K562 (cell line): ENCODE measurements around the gene NRP1. TPM values are rescaled to one million over a fixed set of nuclear protein-coding genes. Genes with fewer than 3 reads are reported as not detected.

Source experiments
- ATAC-seq: fragments of 200-7000 bp; cut with Tn5 transposase; 3 replicates; pipeline ENCODE4 v1.9.1; 2020; ENCODE audit warnings: moderate library complexity
- BruUV-seq: library from RNA; stranded (reverse); fragments of 400-500 nt; replicated peaks from 2 replicates; lab custom pipeline; 2021; lab: Mats Ljungman, UMichigan
- CTCF ChIA-PET: fragments of 300-600 bp; formaldehyde crosslinking; extraction: SDS; loops from one replicate; lab custom pipeline; 2021; ENCODE audit warnings: low intra/inter-chr PET ratio; lab: Yijun Ruan, JAX
- POLR2A ChIA-PET: fragments of 300-600, 350-650 bp; sonication (Branson Sonifier 250); formaldehyde crosslinking; extraction: SDS; loops from one replicate; lab custom pipeline; 2021; ENCODE audit warnings: antibody characterized with exemption, inconsistent platforms; lab: Yijun Ruan, JAX
- DNase-seq, 4 experiments: peaks; one replicate each; pipeline versions ENCODE4 v3.0.0 to v3.0.0-alpha.2; 2011 to 2018; ENCODE audit warnings: low spot score in 3 of 4, mixed read lengths in 3 of 4; ENCODE audit errors: extremely low read depth in 1 of 4
- FAIRE-seq: peaks from 2 replicates; lab custom pipeline; 2011; peaks lifted over from hg19 to GRCh38; lab: Jason Lieb, UNC
- H2AFZ ChIP-seq: 2 replicates; pipeline ENCODE4 v1.6.0; 2011; ENCODE audit warnings: low read depth, low read length, control low read depth, inconsistent platforms
- H3K27ac ChIP-seq: fragments of 200-600 bp; 3 replicates; pipeline ENCODE4 v1.8.0; 2011; ENCODE audit warnings: low read depth, mild to moderate bottlenecking, control low read depth, inconsistent platforms, low read length, moderate library complexity, mixed read lengths; ENCODE audit errors: extremely low read depth
- H3K27me3 ChIP-seq, 2 experiments: fragments of 300-600 bp in 1 of 2; 2 replicates in 1 of 2; 3 replicates in 1 of 2; pipeline versions ENCODE4 v1.6.0 to v1.8.0; 2011; ENCODE audit warnings: inconsistent platforms in 2 of 2, low read length in 2 of 2, mild to moderate bottlenecking in 1 of 2, mixed read lengths in 1 of 2, moderate library complexity in 1 of 2; ENCODE audit not compliant: control insufficient read depth in 2 of 2, insufficient read depth in 2 of 2
- H3K36me3 ChIP-seq: fragments of 300-600 bp; 3 replicates; pipeline ENCODE4 v1.8.0; 2011; ENCODE audit warnings: mild to moderate bottlenecking, low read length, inconsistent platforms; ENCODE audit not compliant: control insufficient read depth, insufficient read depth
- H3K4me1 ChIP-seq, 2 experiments: fragments of 200-600 bp in 1 of 2; replicated peaks in 1 of 2; 2 replicates in 1 of 2; 3 replicates in 1 of 2; pipeline versions ENCODE4 v1.5.1 to v1.8.0; 2011; ENCODE audit warnings: inconsistent platforms in 2 of 2, low read length in 2 of 2, mild to moderate bottlenecking in 1 of 2, mixed read lengths in 1 of 2, moderate library complexity in 1 of 2; ENCODE audit not compliant: control insufficient read depth in 2 of 2, insufficient read depth in 2 of 2
- H3K4me2 ChIP-seq: 2 replicates; pipeline ENCODE4 v1.6.1; 2011; ENCODE audit warnings: low read length, control low read depth, inconsistent platforms, mixed read lengths; ENCODE audit not compliant: insufficient read depth
- H3K4me3 ChIP-seq: fragments of 200-600 bp; sonication (generic), shearing (Covaris generic); 2 replicates; pipeline ENCODE4 v1.5.1; 2016; ENCODE audit warnings: control low read depth, inconsistent platforms
- H3K79me2 ChIP-seq: fragments of 200-600 bp; 3 replicates; pipeline ENCODE4 v1.8.0; 2011; ENCODE audit warnings: low read length, inconsistent platforms; ENCODE audit not compliant: control insufficient read depth, insufficient read depth
- H3K9ac ChIP-seq, 2 experiments: 2 replicates each; pipeline versions ENCODE4 v1.6.0 to v1.6.1; 2011; ENCODE audit warnings: low read depth in 2 of 2, low read length in 2 of 2, control low read depth in 1 of 2, inconsistent platforms in 1 of 2, mild to moderate bottlenecking in 1 of 2, mixed read lengths in 1 of 2; ENCODE audit not compliant: insufficient read depth in 1 of 2
- H3K9me1 ChIP-seq: one replicate; pipeline ENCODE4 v1.6.0; 2011; ENCODE audit warnings: inconsistent platforms, mild to moderate bottlenecking, low read length, moderate library complexity; ENCODE audit not compliant: control insufficient read depth, insufficient read depth
- H3K9me3 ChIP-seq: replicated peaks from 2 replicates; pipeline ENCODE4 v1.5.1; 2011; ENCODE audit warnings: low read depth, low read length, inconsistent platforms; ENCODE audit not compliant: control insufficient read depth, insufficient read depth
- H4K20me1 ChIP-seq: replicated peaks from 2 replicates; pipeline ENCODE4 v1.6.1; 2011; ENCODE audit warnings: low read length, inconsistent platforms, mixed read lengths; ENCODE audit not compliant: control insufficient read depth, insufficient read depth
- DACH1 ChIP-seq: fragments of 450-650 bp; IDR thresholded peaks from 2 replicates; pipeline ENCODE4 v1.6.1; 2018; ENCODE audit not compliant: partially characterized antibody
- FIP1L1 ChIP-seq: fragments of 200-400 bp; formaldehyde crosslinking; IDR thresholded peaks from 2 replicates; pipeline ENCODE4 v1.6.1; 2018; ENCODE audit warnings: mild to moderate bottlenecking, low read depth, low read length; ENCODE audit not compliant: poor library complexity, severe bottlenecking
- MCM3 ChIP-seq: fragments of 450-650 bp; IDR thresholded peaks from 2 replicates; pipeline ENCODE4 v1.6.1; 2016
- PRPF4 ChIP-seq: fragments of 200-400 bp; formaldehyde crosslinking; IDR thresholded peaks from one replicate; pipeline ENCODE4 v1.6.1; 2017; ENCODE audit warnings: low read length, low read depth, mild to moderate bottlenecking; ENCODE audit not compliant: insufficient read depth, poor library complexity, severe bottlenecking
- RBM22 ChIP-seq: fragments of 200-400 bp; formaldehyde crosslinking; IDR thresholded peaks from 2 replicates; pipeline ENCODE4 v1.6.1; 2018; ENCODE audit warnings: low read length, low read depth; ENCODE audit not compliant: poor library complexity, severe bottlenecking
- SAP30 ChIP-seq: fragments of 200-600 bp; sonication (generic); IDR thresholded peaks from 2 replicates; pipeline ENCODE4 v1.6.1; 2012; ENCODE audit warnings: borderline replicate concordance, low read depth, mild to moderate bottlenecking, moderate library complexity, low read length, control low read depth, inconsistent platforms; ENCODE audit not compliant: insufficient read depth, poor library complexity, severe bottlenecking
- SOX6 ChIP-seq: fragments of 450-650 bp; IDR thresholded peaks from 2 replicates; pipeline ENCODE4 v1.6.1; 2014; ENCODE audit warnings: mild to moderate bottlenecking
- TFAM ChIP-seq: fragments of 250-450 bp; sonication (Bioruptor Pico); conservative IDR thresholded peaks from 2 replicates; pipeline ENCODE4 v1.5.0; 2021; ENCODE audit warnings: mild to moderate bottlenecking, moderate library complexity
- ZNF239 ChIP-seq: fragments of 250-450 bp; sonication (Bioruptor Pico); IDR thresholded peaks from 2 replicates; pipeline ENCODE4 v1.4.0; 2020; ENCODE audit warnings: mild to moderate bottlenecking
- WGBS: fragments of 100-300 bp; shearing (Covaris generic); methylation state at CpG from one replicate; pipeline ENCODE4 v1.1.6; 2016; ENCODE audit warnings: low coverage, mixed read lengths; ENCODE audit not compliant: insufficient coverage; ENCODE audit errors: missing lambda C conversion rate; 5-methylcytosine and 5-hydroxymethylcytosine counted together
- in situ Hi-C: fragments of 300-500 bp; cut with MboI; formaldehyde crosslinking; loops from 4 replicates; pipeline ENCODE4 v1.15.0; 2018; ENCODE audit warnings: inconsistent platforms, mixed read lengths
- intact Hi-C: fragments of 100-400 bp; cut with micrococcal nuclease; formaldehyde crosslinking; loops from 2 replicates; pipeline ENCODE4 v1.14.2; 2022
- polyA plus RNA-seq, 8 experiments: library from polyadenylated mRNA; depleted of rRNA in 4 of 8; stranded (reverse) in 5 of 8; unstranded in 3 of 8; fragments of >200 nt; fragmentation: Nextera tagmentation in 2 of 8; fragmentation: Illumina TruSeq in 1 of 8; extraction: Ambion mirVana in 2 of 8; extraction: Trizol in 1 of 8; gene quantifications; 2 replicates each; pipeline versions ENCODE4 v1.2.1 to v1.2.3, GENCODE V29; 2011 to 2014; ENCODE audit warnings: inconsistent platforms in 1 of 8, missing spikeins in 1 of 8
- total RNA-seq, 7 experiments: library from RNA; depleted of rRNA in 6 of 7; stranded (reverse); fragments of >200 nt in 6 of 7; fragmentation: Illumina TruSeq in 2 of 7; extraction: Trizol in 2 of 7; gene quantifications; 2 replicates each; pipeline versions ENCODE4 v1.2.1 to v1.2.3, GENCODE V29; 2011 to 2021; ENCODE audit warnings: low replicate concordance in 1 of 7
- TF ChIP-seq, protein P1 (sequence below): sonication (generic); formaldehyde crosslinking; IDR thresholded peaks from 2 replicates; pipeline ENCODE4 v1.8.0; 2023; ENCODE audit warnings: mild to moderate bottlenecking, missing genetic modification reagents
- TF ChIP-seq, protein P2 (sequence below): fragments of 200-400 bp; formaldehyde crosslinking; IDR thresholded peaks from 2 replicates; pipeline ENCODE4 v1.6.1; 2017; ENCODE audit warnings: mild to moderate bottlenecking, low read depth, low read length, moderate library complexity
- TF ChIP-seq, protein P3 (sequence below), 2 experiments: IDR thresholded peaks in 1 of 2; conservative IDR thresholded peaks in 1 of 2; 2 replicates each; pipeline ENCODE4 v1.6.1; 2016; ENCODE audit warnings: low read depth in 2 of 2, mild to moderate bottlenecking in 1 of 2, missing compliant biosample characterization in 1 of 2, missing genetic modification characterization in 1 of 2, moderate library complexity in 1 of 2

NRP1 gene
- total and polyA plus RNA-seq, 9 of the 15 experiments (the other 6 are each of a cell fraction or from before 2014, with no cell fraction given), result 0.01 to 0.38 (median 0.04) TPM; not detected in 5

DNA sequence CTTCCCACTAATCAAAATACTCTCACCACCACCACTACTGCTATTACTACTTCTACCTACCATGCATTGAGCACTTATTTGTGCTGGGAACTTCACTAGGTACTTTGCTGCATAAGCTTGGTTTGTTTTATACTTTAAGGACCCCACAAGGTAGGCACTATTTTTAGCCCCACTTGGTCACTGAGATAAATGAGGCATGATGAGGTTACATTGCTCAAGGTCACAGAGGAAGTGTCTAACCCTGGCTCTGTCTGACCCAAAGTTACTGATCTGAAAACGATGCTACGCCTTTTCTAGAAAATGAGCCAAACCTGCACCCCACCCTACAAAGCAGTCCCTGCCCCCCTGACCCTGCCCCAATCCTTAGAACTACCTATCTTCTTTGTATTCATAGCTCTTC is 35.6 kb downstream of the NRP1 start:
- ChIA-PET CTCF (no interaction called here), POLR2A (interaction anchor here (0.8 kb wide), 1 partner anchor 435 kb away, joined by 3 read pairs; no protein-coding TSS in a partner anchor)
- no peak for DNase-seq
- no peak for ATAC-seq
- no TSS peak for BruUV-seq
- Histone ChIP-seq H3K4me1 (no peaks in the 10 kb centered on the region), H4K20me1 (no peaks in the 10 kb centered on the region), H3K4me2 (no peak overlapping the region), H3K9me1 (no peaks in the 10 kb centered on the region), H3K4me3 (no peak overlapping the region), H3K9me3 (no peaks in the 10 kb centered on the region), H3K27me3 (peaks cover 0 to 1% of the 10 kb centered on the region in 2 experiments; a peak in 2 of 5 replicates), H3K9ac (no peak overlapping the region), H2AFZ (no peak overlapping the region), H3K36me3 (no peaks in the 10 kb centered on the region), H3K79me2 (no peaks in the 10 kb centered on the region), H3K27ac (no peak overlapping the region)
- intact Hi-C loops (no loop called here), in situ Hi-C loops (no loop called here)
- no peak for FAIRE-seq
- 0% methylated on average over 2 of the region's 2 CpGs for WGBS
- no peak for TF ChIP-seq SAP30
- TF ChIP-seq DACH1, result no peak
- no peak for TF ChIP-seq RBM22
- TF ChIP-seq, protein P1, sequence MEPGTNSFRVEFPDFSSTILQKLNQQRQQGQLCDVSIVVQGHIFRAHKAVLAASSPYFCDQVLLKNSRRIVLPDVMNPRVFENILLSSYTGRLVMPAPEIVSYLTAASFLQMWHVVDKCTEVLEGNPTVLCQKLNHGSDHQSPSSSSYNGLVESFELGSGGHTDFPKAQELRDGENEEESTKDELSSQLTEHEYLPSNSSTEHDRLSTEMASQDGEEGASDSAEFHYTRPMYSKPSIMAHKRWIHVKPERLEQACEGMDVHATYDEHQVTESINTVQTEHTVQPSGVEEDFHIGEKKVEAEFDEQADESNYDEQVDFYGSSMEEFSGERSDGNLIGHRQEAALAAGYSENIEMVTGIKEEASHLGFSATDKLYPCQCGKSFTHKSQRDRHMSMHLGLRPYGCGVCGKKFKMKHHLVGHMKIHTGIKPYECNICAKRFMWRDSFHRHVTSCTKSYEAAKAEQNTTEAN (CRISPR knock-in tag), result no peak
- no peak for TF ChIP-seq SOX6
- no peak for TF ChIP-seq FIP1L1
- TF ChIP-seq MCM3, result no peak
- TF ChIP-seq TFAM (CRISPR knock-in tag), result no peak
- TF ChIP-seq, protein P2, sequence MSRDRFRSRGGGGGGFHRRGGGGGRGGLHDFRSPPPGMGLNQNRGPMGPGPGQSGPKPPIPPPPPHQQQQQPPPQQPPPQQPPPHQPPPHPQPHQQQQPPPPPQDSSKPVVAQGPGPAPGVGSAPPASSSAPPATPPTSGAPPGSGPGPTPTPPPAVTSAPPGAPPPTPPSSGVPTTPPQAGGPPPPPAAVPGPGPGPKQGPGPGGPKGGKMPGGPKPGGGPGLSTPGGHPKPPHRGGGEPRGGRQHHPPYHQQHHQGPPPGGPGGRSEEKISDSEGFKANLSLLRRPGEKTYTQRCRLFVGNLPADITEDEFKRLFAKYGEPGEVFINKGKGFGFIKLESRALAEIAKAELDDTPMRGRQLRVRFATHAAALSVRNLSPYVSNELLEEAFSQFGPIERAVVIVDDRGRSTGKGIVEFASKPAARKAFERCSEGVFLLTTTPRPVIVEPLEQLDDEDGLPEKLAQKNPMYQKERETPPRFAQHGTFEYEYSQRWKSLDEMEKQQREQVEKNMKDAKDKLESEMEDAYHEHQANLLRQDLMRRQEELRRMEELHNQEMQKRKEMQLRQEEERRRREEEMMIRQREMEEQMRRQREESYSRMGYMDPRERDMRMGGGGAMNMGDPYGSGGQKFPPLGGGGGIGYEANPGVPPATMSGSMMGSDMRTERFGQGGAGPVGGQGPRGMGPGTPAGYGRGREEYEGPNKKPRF, result no peak
- no peak for TF ChIP-seq PRPF4
- TF ChIP-seq, protein P3, sequence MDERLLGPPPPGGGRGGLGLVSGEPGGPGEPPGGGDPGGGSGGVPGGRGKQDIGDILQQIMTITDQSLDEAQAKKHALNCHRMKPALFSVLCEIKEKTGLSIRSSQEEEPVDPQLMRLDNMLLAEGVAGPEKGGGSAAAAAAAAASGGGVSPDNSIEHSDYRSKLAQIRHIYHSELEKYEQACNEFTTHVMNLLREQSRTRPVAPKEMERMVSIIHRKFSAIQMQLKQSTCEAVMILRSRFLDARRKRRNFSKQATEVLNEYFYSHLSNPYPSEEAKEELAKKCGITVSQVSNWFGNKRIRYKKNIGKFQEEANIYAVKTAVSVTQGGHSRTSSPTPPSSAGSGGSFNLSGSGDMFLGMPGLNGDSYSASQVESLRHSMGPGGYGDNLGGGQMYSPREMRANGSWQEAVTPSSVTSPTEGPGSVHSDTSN (CRISPR knock-in tag; IDR thresholded peaks at IDR 0.05; ENCODE audit: low read depth), result no peak
- TF ChIP-seq, protein P3 (tag; conservative IDR thresholded peaks at IDR 0.05; ENCODE audit: low read depth), result no peak
- TF ChIP-seq ZNF239, result no peak
